Measurements from ENCODE around the gene VANGL2.

VANGL2 gene

GRCh38 chr1:160465123-160465522, 64.8 kb downstream of the VANGL2 start:
- POLR2A ChIA-PET: no interaction called here
- TF ChIP-seq CTCF (IDR thresholded peaks at IDR 0.05; ENCODE audit: insufficient read depth, low read length, missing control alignments): no peak

GRCh38 chr1:160466961-160467360, 66.6 kb downstream of the VANGL2 start:
- POLR2A ChIA-PET: no interaction called here
- H3K4me3 ChIP-seq (ENCODE audit: low read depth, low read length): no peak overlapping the region
- CTCF ChIA-PET: no interaction called here
- DNase-seq (ENCODE audit: low read depth, low spot score): no peak
- no peak for TF ChIP-seq CTCF (IDR thresholded peaks at IDR 0.05; ENCODE audit: insufficient read depth, low read length, missing control alignments)

More at GRCh38 chr1:160465123-160465522, 64.8 kb downstream of the VANGL2 start:
- H3K4me3 ChIP-seq (ENCODE audit: low read depth, low read length): no peak overlapping the region
- CTCF ChIA-PET: no interaction called here
- DNase-seq (ENCODE audit: low read depth, low spot score): no peak

GRCh38 chr1:160467576-160467975, 67.2 kb downstream of the VANGL2 start:
- H3K4me3 ChIP-seq (ENCODE audit: low read depth, low read length): no peak overlapping the region
- no peak for TF ChIP-seq CTCF (IDR thresholded peaks at IDR 0.05; ENCODE audit: insufficient read depth, low read length, missing control alignments)
- ChIA-PET CTCF (no interaction called here), POLR2A (no interaction called here)
- DNase-seq (ENCODE audit: low read depth, low spot score): no peak

GRCh38 chr1:160471253-160471652, 70.9 kb downstream of the VANGL2 start:
- POLR2A ChIA-PET: no interaction called here
- DNase-seq (ENCODE audit: low read depth, low spot score): no peak
- CTCF ChIA-PET: no interaction called here
- no peak for TF ChIP-seq CTCF (IDR thresholded peaks at IDR 0.05; ENCODE audit: insufficient read depth, low read length, missing control alignments)
- H3K4me3 ChIP-seq (ENCODE audit: low read depth, low read length): no peak overlapping the region

- no peak for TF ChIP-seq CTCF (IDR thresholded peaks at IDR 0.05; ENCODE audit: insufficient read depth, low read length, missing control alignments)
- H3K4me3 ChIP-seq (ENCODE audit: low read depth, low read length): no peak overlapping the region
- DNase-seq (ENCODE audit: low read depth, low spot score): no peak
- ChIA-PET POLR2A (no interaction called here), CTCF (no interaction called here)
These were observed 71.7 kb downstream of the VANGL2 start for GRCh38 chr1:160472112-160472511.

- ChIA-PET CTCF (no interaction called here), POLR2A (no interaction called here)
- no peak for TF ChIP-seq CTCF (IDR thresholded peaks at IDR 0.05; ENCODE audit: insufficient read depth, low read length, missing control alignments)
- H3K4me3 ChIP-seq (ENCODE audit: low read depth, low read length): no peak overlapping the region
- no peak for DNase-seq (ENCODE audit: low read depth, low spot score)
These were observed 74.3 kb downstream of the VANGL2 start for GRCh38 chr1:160474392-160475242.

Measured in AG04449 (cell line).